Mammary epithelial cell (primary cell): ENCODE results near the gene STARD13.

Experiments used
- EZH2 ChIP-seq: IDR thresholded peaks from 2 replicates; pipeline ENCODE4 v1.6.1; 2012; ENCODE audit warnings: low read length, inconsistent platforms, borderline replicate concordance
- TF ChIP-seq, protein P1 (sequence below), 2 donors: IDR thresholded peaks in 1 of 2; conservative IDR thresholded peaks in 1 of 2; 2 replicates each; pipeline ENCODE4 v1.5.1; 2011 to 2012; ENCODE audit warnings: inconsistent platforms in 2 of 2, low read length in 2 of 2, mild to moderate bottlenecking in 2 of 2, control low read depth in 1 of 2, low read depth in 1 of 2; ENCODE audit not compliant: insufficient read depth in 1 of 2; ENCODE audit errors: extremely low read depth in 1 of 2

DNA sequence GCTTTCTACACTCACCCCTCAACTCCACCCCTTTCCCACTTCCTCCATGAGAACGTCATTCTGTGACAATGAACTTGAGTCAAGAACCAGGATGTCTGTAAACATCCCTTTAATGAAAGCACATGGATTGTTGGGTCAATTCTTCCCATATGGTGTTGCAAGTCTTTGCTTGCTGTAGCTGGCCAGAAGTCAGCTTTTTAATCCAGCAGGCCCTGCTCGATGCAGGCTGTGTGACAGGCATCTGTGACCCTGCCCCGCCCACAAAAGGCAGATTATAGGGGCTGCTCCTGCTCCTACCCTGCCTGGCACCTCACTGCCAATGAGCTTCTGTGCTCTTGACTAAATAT is 78.0 kb downstream of the STARD13 start:
- TF ChIP-seq, protein P1, sequence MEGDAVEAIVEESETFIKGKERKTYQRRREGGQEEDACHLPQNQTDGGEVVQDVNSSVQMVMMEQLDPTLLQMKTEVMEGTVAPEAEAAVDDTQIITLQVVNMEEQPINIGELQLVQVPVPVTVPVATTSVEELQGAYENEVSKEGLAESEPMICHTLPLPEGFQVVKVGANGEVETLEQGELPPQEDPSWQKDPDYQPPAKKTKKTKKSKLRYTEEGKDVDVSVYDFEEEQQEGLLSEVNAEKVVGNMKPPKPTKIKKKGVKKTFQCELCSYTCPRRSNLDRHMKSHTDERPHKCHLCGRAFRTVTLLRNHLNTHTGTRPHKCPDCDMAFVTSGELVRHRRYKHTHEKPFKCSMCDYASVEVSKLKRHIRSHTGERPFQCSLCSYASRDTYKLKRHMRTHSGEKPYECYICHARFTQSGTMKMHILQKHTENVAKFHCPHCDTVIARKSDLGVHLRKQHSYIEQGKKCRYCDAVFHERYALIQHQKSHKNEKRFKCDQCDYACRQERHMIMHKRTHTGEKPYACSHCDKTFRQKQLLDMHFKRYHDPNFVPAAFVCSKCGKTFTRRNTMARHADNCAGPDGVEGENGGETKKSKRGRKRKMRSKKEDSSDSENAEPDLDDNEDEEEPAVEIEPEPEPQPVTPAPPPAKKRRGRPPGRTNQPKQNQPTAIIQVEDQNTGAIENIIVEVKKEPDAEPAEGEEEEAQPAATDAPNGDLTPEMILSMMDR (conservative IDR thresholded peaks at IDR 0.05 in 1 of 2, IDR thresholded peaks at IDR 0.05 in 1 of 2; ENCODE audit: extremely low read depth in 1 of 2, insufficient read depth in 1 of 2, low read depth in 1 of 2, low read length in 2 of 2) = no peak
- TF ChIP-seq EZH2 = no peak
